K562 (cell line): Measurements from ENCODE around the gene MYO18B. TPM values are rescaled to one million over a fixed set of nuclear protein-coding genes. Genes with fewer than 3 reads are reported as not detected.

ENCODE experiments used
- ATAC-seq: fragments of 200-7000 bp; cut with Tn5 transposase; 3 replicates; pipeline ENCODE4 v1.9.1; 2020; ENCODE audit warnings: moderate library complexity
- BruUV-seq: library from RNA; stranded (reverse); fragments of 400-500 nt; replicated peaks from 2 replicates; lab custom pipeline; 2021; lab: Mats Ljungman, UMichigan
- CTCF ChIA-PET: fragments of 300-600 bp; formaldehyde crosslinking; extraction: SDS; loops from one replicate; lab custom pipeline; 2021; ENCODE audit warnings: low intra/inter-chr PET ratio; lab: Yijun Ruan, JAX
- POLR2A ChIA-PET: fragments of 300-600, 350-650 bp; sonication (Branson Sonifier 250); formaldehyde crosslinking; extraction: SDS; loops from one replicate; lab custom pipeline; 2021; ENCODE audit warnings: antibody characterized with exemption, inconsistent platforms; lab: Yijun Ruan, JAX
- DNase-seq, 4 experiments: peaks; one replicate each; pipeline versions ENCODE4 v3.0.0 to v3.0.0-alpha.2; 2011 to 2018; ENCODE audit warnings: low spot score in 3 of 4, mixed read lengths in 3 of 4; ENCODE audit errors: extremely low read depth in 1 of 4
- FAIRE-seq: peaks from 2 replicates; lab custom pipeline; 2011; peaks lifted over from hg19 to GRCh38; lab: Jason Lieb, UNC
- H2AFZ ChIP-seq: 2 replicates; pipeline ENCODE4 v1.6.0; 2011; ENCODE audit warnings: low read depth, low read length, control low read depth, inconsistent platforms
- H3K27ac ChIP-seq: fragments of 200-600 bp; 3 replicates; pipeline ENCODE4 v1.8.0; 2011; ENCODE audit warnings: low read depth, mild to moderate bottlenecking, control low read depth, inconsistent platforms, low read length, moderate library complexity, mixed read lengths; ENCODE audit errors: extremely low read depth
- H3K27me3 ChIP-seq, 2 experiments: fragments of 300-600 bp in 1 of 2; 2 replicates in 1 of 2; 3 replicates in 1 of 2; pipeline versions ENCODE4 v1.6.0 to v1.8.0; 2011; ENCODE audit warnings: inconsistent platforms in 2 of 2, low read length in 2 of 2, mild to moderate bottlenecking in 1 of 2, mixed read lengths in 1 of 2, moderate library complexity in 1 of 2; ENCODE audit not compliant: control insufficient read depth in 2 of 2, insufficient read depth in 2 of 2
- H3K36me3 ChIP-seq: fragments of 300-600 bp; 3 replicates; pipeline ENCODE4 v1.8.0; 2011; ENCODE audit warnings: mild to moderate bottlenecking, low read length, inconsistent platforms; ENCODE audit not compliant: control insufficient read depth, insufficient read depth
- H3K4me1 ChIP-seq, 2 experiments: fragments of 200-600 bp in 1 of 2; replicated peaks in 1 of 2; 2 replicates in 1 of 2; 3 replicates in 1 of 2; pipeline versions ENCODE4 v1.5.1 to v1.8.0; 2011; ENCODE audit warnings: inconsistent platforms in 2 of 2, low read length in 2 of 2, mild to moderate bottlenecking in 1 of 2, mixed read lengths in 1 of 2, moderate library complexity in 1 of 2; ENCODE audit not compliant: control insufficient read depth in 2 of 2, insufficient read depth in 2 of 2
- H3K4me2 ChIP-seq: 2 replicates; pipeline ENCODE4 v1.6.1; 2011; ENCODE audit warnings: low read length, control low read depth, inconsistent platforms, mixed read lengths; ENCODE audit not compliant: insufficient read depth
- H3K4me3 ChIP-seq: fragments of 200-600 bp; sonication (generic), shearing (Covaris generic); 2 replicates; pipeline ENCODE4 v1.5.1; 2016; ENCODE audit warnings: control low read depth, inconsistent platforms
- H3K79me2 ChIP-seq: fragments of 200-600 bp; 3 replicates; pipeline ENCODE4 v1.8.0; 2011; ENCODE audit warnings: low read length, inconsistent platforms; ENCODE audit not compliant: control insufficient read depth, insufficient read depth
- H3K9ac ChIP-seq, 2 experiments: 2 replicates each; pipeline versions ENCODE4 v1.6.0 to v1.6.1; 2011; ENCODE audit warnings: low read depth in 2 of 2, low read length in 2 of 2, control low read depth in 1 of 2, inconsistent platforms in 1 of 2, mild to moderate bottlenecking in 1 of 2, mixed read lengths in 1 of 2; ENCODE audit not compliant: insufficient read depth in 1 of 2
- H3K9me1 ChIP-seq: one replicate; pipeline ENCODE4 v1.6.0; 2011; ENCODE audit warnings: inconsistent platforms, mild to moderate bottlenecking, low read length, moderate library complexity; ENCODE audit not compliant: control insufficient read depth, insufficient read depth
- H3K9me3 ChIP-seq: replicated peaks from 2 replicates; pipeline ENCODE4 v1.5.1; 2011; ENCODE audit warnings: low read depth, low read length, inconsistent platforms; ENCODE audit not compliant: control insufficient read depth, insufficient read depth
- H4K20me1 ChIP-seq: replicated peaks from 2 replicates; pipeline ENCODE4 v1.6.1; 2011; ENCODE audit warnings: low read length, inconsistent platforms, mixed read lengths; ENCODE audit not compliant: control insufficient read depth, insufficient read depth
- MECOM ChIP-seq: fragments of 250-450 bp; sonication (Bioruptor Pico); IDR thresholded peaks from 2 replicates; pipeline ENCODE4 v1.8.0; 2022; ENCODE audit warnings: inconsistent platforms
- PTBP1 ChIP-seq: fragments of 200-400 bp; formaldehyde crosslinking; IDR thresholded peaks from 2 replicates; pipeline ENCODE4 v1.6.1; 2017; ENCODE audit warnings: low read depth, low read length
- RBFOX2 ChIP-seq: fragments of 200-400 bp; formaldehyde crosslinking; IDR thresholded peaks from 2 replicates; pipeline ENCODE4 v1.6.1; 2017; ENCODE audit warnings: low read depth, mild to moderate bottlenecking, low read length, moderate library complexity
- ZNF197 ChIP-seq: fragments of 200-800 bp; sonication (Bioruptor generic); IDR thresholded peaks from 2 replicates; pipeline ENCODE4 v1.6.1; 2016; ENCODE audit warnings: low read depth, missing genetic modification characterization, missing compliant biosample characterization
- ZSCAN32 ChIP-seq: fragments of 450-650 bp; formaldehyde crosslinking; IDR thresholded peaks from 2 replicates; pipeline ENCODE4 v1.4.0; 2020; ENCODE audit warnings: mild to moderate bottlenecking, moderate library complexity
- WGBS: fragments of 100-300 bp; shearing (Covaris generic); methylation state at CpG from one replicate; pipeline ENCODE4 v1.1.6; 2016; ENCODE audit warnings: low coverage, mixed read lengths; ENCODE audit not compliant: insufficient coverage; ENCODE audit errors: missing lambda C conversion rate; 5-methylcytosine and 5-hydroxymethylcytosine counted together
- in situ Hi-C: fragments of 300-500 bp; cut with MboI; formaldehyde crosslinking; loops from 4 replicates; pipeline ENCODE4 v1.15.0; 2018; ENCODE audit warnings: inconsistent platforms, mixed read lengths
- intact Hi-C: fragments of 100-400 bp; cut with micrococcal nuclease; formaldehyde crosslinking; loops from 2 replicates; pipeline ENCODE4 v1.14.2; 2022
- polyA plus RNA-seq, 8 experiments: library from polyadenylated mRNA; depleted of rRNA in 4 of 8; stranded (reverse) in 5 of 8; unstranded in 3 of 8; fragments of >200 nt; fragmentation: Nextera tagmentation in 2 of 8; fragmentation: Illumina TruSeq in 1 of 8; extraction: Ambion mirVana in 2 of 8; extraction: Trizol in 1 of 8; gene quantifications; 2 replicates each; pipeline versions ENCODE4 v1.2.1 to v1.2.3, GENCODE V29; 2011 to 2014; ENCODE audit warnings: inconsistent platforms in 1 of 8, missing spikeins in 1 of 8
- total RNA-seq, 7 experiments: library from RNA; depleted of rRNA in 6 of 7; stranded (reverse); fragments of >200 nt in 6 of 7; fragmentation: Illumina TruSeq in 2 of 7; extraction: Trizol in 2 of 7; gene quantifications; 2 replicates each; pipeline versions ENCODE4 v1.2.1 to v1.2.3, GENCODE V29; 2011 to 2021; ENCODE audit warnings: low replicate concordance in 1 of 7
- TF ChIP-seq, protein P1 (sequence below): sonication (generic); formaldehyde crosslinking; IDR thresholded peaks from 2 replicates; pipeline ENCODE4 v1.8.1; 2023; ENCODE audit warnings: mild to moderate bottlenecking, missing genetic modification reagents
- TF ChIP-seq, protein P2 (sequence below): fragments of 450-650 bp; IDR thresholded peaks from 2 replicates; pipeline ENCODE4 v1.6.1; 2016; ENCODE audit warnings: mild to moderate bottlenecking, moderate library complexity
- TF ChIP-seq, protein P3 (sequence below): sonication (generic); formaldehyde crosslinking; IDR thresholded peaks from 2 replicates; pipeline ENCODE4 v1.8.0; 2022; ENCODE audit warnings: missing genetic modification reagents, mild to moderate bottlenecking, borderline replicate concordance

Gene MYO18B
- total and polyA plus RNA-seq, 9 of the 15 experiments (the other 6 are each of a cell fraction or from before 2014, with no cell fraction given): 0.06 to 7.0 (median 4.3) TPM

DNA sequence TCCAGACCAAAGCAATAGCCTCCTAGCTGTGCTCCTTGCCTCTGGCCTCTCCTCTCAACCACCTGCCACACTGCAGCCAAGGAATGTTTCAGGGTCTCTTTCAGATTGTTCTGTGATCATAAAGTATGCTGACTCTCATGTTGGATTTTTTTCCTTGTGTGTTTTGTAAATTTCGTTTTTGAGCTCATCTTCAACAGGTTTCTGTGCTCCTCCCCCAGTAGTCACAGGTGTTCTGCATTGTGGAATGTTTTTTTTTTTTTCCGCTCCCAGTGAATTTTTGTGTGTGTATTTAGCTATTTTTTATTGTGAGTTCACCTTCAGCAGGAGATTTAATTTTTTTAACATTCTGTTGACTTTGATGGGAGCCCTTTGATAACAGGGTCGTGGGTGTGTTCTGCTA is 153.7 kb downstream of the MYO18B start:
- Histone ChIP-seq H3K79me2 (no peaks in the 10 kb centered on the region), H3K9me1 (no peaks in the 10 kb centered on the region), H3K9ac (no peak overlapping the region), H2AFZ (no peak overlapping the region), H3K27me3 (no peaks in the 10 kb centered on the region), H3K9me3 (no peaks in the 10 kb centered on the region), H3K36me3 (peaks cover 23% of the 10 kb centered on the region; the same call in 2 of the 3 replicates), H3K4me1 (no peaks in the 10 kb centered on the region), H4K20me1 (no peaks in the 10 kb centered on the region), H3K4me3 (no peak overlapping the region), H3K27ac (no peak overlapping the region), H3K4me2 (no peak overlapping the region)
- no peak for FAIRE-seq
- no TSS peak for BruUV-seq
- WGBS: 28% methylated on average over 3 of the region's 3 CpGs
- intact Hi-C loops: no loop called here
- in situ Hi-C loops: no loop called here
- ATAC-seq: no peak
- no peak for DNase-seq
- ChIA-PET POLR2A (interaction anchor here (1.3 kb wide), 1 partner anchor 22 kb away, joined by 3 read pairs; no protein-coding TSS in a partner anchor), CTCF (no interaction called here)
- TF ChIP-seq ZSCAN32 (CRISPR knock-in tag): no peak
- no peak for TF ChIP-seq PTBP1
- no peak for TF ChIP-seq ZNF197 (CRISPR knock-in tag)
- TF ChIP-seq, protein P1, sequence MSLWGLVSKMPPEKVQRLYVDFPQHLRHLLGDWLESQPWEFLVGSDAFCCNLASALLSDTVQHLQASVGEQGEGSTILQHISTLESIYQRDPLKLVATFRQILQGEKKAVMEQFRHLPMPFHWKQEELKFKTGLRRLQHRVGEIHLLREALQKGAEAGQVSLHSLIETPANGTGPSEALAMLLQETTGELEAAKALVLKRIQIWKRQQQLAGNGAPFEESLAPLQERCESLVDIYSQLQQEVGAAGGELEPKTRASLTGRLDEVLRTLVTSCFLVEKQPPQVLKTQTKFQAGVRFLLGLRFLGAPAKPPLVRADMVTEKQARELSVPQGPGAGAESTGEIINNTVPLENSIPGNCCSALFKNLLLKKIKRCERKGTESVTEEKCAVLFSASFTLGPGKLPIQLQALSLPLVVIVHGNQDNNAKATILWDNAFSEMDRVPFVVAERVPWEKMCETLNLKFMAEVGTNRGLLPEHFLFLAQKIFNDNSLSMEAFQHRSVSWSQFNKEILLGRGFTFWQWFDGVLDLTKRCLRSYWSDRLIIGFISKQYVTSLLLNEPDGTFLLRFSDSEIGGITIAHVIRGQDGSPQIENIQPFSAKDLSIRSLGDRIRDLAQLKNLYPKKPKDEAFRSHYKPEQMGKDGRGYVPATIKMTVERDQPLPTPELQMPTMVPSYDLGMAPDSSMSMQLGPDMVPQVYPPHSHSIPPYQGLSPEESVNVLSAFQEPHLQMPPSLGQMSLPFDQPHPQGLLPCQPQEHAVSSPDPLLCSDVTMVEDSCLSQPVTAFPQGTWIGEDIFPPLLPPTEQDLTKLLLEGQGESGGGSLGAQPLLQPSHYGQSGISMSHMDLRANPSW (CRISPR knock-in tag): no peak
- TF ChIP-seq, protein P2, sequence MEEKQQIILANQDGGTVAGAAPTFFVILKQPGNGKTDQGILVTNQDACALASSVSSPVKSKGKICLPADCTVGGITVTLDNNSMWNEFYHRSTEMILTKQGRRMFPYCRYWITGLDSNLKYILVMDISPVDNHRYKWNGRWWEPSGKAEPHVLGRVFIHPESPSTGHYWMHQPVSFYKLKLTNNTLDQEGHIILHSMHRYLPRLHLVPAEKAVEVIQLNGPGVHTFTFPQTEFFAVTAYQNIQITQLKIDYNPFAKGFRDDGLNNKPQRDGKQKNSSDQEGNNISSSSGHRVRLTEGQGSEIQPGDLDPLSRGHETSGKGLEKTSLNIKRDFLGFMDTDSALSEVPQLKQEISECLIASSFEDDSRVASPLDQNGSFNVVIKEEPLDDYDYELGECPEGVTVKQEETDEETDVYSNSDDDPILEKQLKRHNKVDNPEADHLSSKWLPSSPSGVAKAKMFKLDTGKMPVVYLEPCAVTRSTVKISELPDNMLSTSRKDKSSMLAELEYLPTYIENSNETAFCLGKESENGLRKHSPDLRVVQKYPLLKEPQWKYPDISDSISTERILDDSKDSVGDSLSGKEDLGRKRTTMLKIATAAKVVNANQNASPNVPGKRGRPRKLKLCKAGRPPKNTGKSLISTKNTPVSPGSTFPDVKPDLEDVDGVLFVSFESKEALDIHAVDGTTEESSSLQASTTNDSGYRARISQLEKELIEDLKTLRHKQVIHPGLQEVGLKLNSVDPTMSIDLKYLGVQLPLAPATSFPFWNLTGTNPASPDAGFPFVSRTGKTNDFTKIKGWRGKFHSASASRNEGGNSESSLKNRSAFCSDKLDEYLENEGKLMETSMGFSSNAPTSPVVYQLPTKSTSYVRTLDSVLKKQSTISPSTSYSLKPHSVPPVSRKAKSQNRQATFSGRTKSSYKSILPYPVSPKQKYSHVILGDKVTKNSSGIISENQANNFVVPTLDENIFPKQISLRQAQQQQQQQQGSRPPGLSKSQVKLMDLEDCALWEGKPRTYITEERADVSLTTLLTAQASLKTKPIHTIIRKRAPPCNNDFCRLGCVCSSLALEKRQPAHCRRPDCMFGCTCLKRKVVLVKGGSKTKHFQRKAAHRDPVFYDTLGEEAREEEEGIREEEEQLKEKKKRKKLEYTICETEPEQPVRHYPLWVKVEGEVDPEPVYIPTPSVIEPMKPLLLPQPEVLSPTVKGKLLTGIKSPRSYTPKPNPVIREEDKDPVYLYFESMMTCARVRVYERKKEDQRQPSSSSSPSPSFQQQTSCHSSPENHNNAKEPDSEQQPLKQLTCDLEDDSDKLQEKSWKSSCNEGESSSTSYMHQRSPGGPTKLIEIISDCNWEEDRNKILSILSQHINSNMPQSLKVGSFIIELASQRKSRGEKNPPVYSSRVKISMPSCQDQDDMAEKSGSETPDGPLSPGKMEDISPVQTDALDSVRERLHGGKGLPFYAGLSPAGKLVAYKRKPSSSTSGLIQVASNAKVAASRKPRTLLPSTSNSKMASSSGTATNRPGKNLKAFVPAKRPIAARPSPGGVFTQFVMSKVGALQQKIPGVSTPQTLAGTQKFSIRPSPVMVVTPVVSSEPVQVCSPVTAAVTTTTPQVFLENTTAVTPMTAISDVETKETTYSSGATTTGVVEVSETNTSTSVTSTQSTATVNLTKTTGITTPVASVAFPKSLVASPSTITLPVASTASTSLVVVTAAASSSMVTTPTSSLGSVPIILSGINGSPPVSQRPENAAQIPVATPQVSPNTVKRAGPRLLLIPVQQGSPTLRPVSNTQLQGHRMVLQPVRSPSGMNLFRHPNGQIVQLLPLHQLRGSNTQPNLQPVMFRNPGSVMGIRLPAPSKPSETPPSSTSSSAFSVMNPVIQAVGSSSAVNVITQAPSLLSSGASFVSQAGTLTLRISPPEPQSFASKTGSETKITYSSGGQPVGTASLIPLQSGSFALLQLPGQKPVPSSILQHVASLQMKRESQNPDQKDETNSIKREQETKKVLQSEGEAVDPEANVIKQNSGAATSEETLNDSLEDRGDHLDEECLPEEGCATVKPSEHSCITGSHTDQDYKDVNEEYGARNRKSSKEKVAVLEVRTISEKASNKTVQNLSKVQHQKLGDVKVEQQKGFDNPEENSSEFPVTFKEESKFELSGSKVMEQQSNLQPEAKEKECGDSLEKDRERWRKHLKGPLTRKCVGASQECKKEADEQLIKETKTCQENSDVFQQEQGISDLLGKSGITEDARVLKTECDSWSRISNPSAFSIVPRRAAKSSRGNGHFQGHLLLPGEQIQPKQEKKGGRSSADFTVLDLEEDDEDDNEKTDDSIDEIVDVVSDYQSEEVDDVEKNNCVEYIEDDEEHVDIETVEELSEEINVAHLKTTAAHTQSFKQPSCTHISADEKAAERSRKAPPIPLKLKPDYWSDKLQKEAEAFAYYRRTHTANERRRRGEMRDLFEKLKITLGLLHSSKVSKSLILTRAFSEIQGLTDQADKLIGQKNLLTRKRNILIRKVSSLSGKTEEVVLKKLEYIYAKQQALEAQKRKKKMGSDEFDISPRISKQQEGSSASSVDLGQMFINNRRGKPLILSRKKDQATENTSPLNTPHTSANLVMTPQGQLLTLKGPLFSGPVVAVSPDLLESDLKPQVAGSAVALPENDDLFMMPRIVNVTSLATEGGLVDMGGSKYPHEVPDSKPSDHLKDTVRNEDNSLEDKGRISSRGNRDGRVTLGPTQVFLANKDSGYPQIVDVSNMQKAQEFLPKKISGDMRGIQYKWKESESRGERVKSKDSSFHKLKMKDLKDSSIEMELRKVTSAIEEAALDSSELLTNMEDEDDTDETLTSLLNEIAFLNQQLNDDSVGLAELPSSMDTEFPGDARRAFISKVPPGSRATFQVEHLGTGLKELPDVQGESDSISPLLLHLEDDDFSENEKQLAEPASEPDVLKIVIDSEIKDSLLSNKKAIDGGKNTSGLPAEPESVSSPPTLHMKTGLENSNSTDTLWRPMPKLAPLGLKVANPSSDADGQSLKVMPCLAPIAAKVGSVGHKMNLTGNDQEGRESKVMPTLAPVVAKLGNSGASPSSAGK: no peak
- TF ChIP-seq RBFOX2: no peak
- TF ChIP-seq MECOM (CRISPR knock-in tag): no peak
- TF ChIP-seq, protein P3, sequence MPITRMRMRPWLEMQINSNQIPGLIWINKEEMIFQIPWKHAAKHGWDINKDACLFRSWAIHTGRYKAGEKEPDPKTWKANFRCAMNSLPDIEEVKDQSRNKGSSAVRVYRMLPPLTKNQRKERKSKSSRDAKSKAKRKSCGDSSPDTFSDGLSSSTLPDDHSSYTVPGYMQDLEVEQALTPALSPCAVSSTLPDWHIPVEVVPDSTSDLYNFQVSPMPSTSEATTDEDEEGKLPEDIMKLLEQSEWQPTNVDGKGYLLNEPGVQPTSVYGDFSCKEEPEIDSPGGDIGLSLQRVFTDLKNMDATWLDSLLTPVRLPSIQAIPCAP (CRISPR knock-in tag): no peak
